Measurements from ENCODE around the gene SPNS3.

Gene SPNS3

GRCh38 chr17:4438162-4438944 is 4.6 kb downstream of the SPNS3 start:
- Histone ChIP-seq H3K79me2 (ENCODE audit: control insufficient read depth, low read length) (peaks cover 5% of the 10 kb centered on the region; the same call in 1 of the 2 replicates), H3K4me1 (ENCODE audit: control insufficient read depth, low read length) (peaks cover 51% of the 10 kb centered on the region), H3K27ac (ENCODE audit: low read depth, low read length) (peak overlapping the region; percentile 11; the same call in 1 of the 2 replicates), H4K20me1 (ENCODE audit: control insufficient read depth, insufficient read depth, low read depth, low read length) (no peaks in the 10 kb centered on the region), H3K27me3 (ENCODE audit: control insufficient read depth, low read length) (no peaks in the 10 kb centered on the region), H3K9me2 (replicated peaks; ENCODE audit: control insufficient read depth, low read length) (no peaks in the 10 kb centered on the region), H3K4me2 (ENCODE audit: low read length) (peak overlapping the region; percentile 84), H3F3A (ENCODE audit: control insufficient read depth, insufficient read depth) (peaks cover 12% of the 10 kb centered on the region), H3K4me3 (ENCODE audit: low read length) (peak overlapping the region; percentile 22), H3K36me3 (ENCODE audit: control insufficient read depth, low read length) (no peaks in the 10 kb centered on the region), H3K9me3 (ENCODE audit: control insufficient read depth, insufficient read depth, low read length) (no peaks in the 10 kb centered on the region)
- TF ChIP-seq EZH2phosphoT487 (IDR thresholded peaks at IDR 0.05; ENCODE audit: borderline replicate concordance, low read length) (no peak), CTCF (IDR thresholded peaks at IDR 0.05; ENCODE audit: low read depth, low read length, poor library complexity, severe bottlenecking) (no peak)

DNA sequence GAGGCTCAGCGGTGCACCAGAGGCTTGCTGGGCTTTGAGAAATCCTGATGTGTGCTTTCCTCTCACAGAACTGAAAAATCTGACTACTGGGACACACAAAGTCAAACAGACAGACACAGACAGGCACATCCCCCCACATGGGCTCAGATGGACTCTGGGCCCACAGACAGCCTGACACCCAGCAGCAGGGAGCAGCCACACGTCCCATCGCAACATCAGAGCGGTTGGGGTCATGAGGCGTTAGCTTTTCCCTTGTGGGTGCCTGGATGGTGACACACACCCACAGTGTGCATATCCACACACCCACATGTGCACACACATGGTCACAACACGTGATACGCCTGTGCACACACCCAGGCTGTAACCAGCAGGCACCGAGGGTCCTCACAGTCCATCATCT is 6.3 kb downstream of the SPNS3 start:
- peaks cover 37% of the 10 kb centered on the region for H3K4me1 ChIP-seq (ENCODE audit: control insufficient read depth, low read length)
- H3K9me2 ChIP-seq (replicated peaks; ENCODE audit: control insufficient read depth, low read length) = no peaks in the 10 kb centered on the region
- H3K4me2 ChIP-seq (ENCODE audit: low read length) = no peak overlapping the region
- no peaks in the 10 kb centered on the region for H3K9me3 ChIP-seq (ENCODE audit: control insufficient read depth, insufficient read depth, low read length)
- H3F3A ChIP-seq (ENCODE audit: control insufficient read depth, insufficient read depth) = peaks cover 14% of the 10 kb centered on the region
- no peak overlapping the region for H3K27ac ChIP-seq (ENCODE audit: low read depth, low read length)
- no peaks in the 10 kb centered on the region for H3K36me3 ChIP-seq (ENCODE audit: control insufficient read depth, low read length)
- peaks cover 5% of the 10 kb centered on the region; the same call in 1 of the 2 replicates for H3K79me2 ChIP-seq (ENCODE audit: control insufficient read depth, low read length)
- no peak overlapping the region for H3K4me3 ChIP-seq (ENCODE audit: low read length)
- H3K27me3 ChIP-seq (ENCODE audit: control insufficient read depth, low read length) = no peaks in the 10 kb centered on the region
- H4K20me1 ChIP-seq (ENCODE audit: control insufficient read depth, insufficient read depth, low read depth, low read length) = no peaks in the 10 kb centered on the region
- TF ChIP-seq CTCF (IDR thresholded peaks at IDR 0.05; ENCODE audit: low read depth, low read length, poor library complexity, severe bottlenecking) (no peak), EZH2phosphoT487 (IDR thresholded peaks at IDR 0.05; ENCODE audit: borderline replicate concordance, low read length) (no peak)

DNA sequence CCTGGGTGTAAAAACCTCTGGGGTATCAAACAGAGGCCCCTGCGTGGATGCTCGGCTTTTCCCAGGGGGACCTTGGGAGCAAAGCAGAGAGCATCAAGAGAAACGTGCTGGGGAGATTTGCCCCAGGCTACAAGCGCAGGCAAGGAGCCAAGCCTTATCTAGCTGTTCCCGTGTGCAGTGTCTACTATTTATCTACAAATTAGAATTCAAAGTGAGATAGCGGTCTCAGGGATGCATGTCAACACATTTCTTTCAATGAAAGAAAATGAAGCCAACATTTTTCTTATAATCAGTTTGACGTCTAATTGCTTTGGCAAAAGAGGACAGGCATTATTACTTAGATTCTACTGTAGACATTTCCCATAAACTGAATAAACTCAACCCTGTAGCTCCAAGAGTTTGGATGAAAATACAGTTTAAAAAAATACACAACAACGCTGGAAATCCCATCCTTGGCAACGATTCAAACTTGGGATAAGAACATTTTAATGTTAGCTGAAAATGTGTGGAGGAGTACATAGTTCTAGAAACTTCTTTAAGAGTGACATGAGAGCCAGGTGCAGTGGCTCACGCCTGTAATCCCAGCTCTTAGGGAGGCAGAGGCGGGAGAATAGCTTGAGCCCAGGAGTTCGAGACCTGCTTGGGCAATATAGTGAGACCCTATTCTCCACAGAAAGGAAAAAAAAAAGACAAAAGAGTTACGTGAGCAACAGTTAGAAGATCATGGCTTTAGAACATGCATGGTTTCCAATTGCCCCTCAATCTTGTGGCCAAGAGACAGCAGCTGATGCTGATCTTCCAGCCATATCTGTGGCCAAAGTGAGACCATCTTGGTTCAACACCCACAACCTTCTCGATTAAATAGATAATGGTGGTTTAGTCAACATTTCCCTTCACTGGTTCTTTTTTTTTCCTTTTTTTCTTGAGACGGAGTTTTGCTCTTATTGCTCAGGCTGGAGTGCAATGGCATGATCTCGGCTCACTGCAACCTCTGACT is 7.2 kb downstream of the SPNS3 start:
- H4K20me1 ChIP-seq (ENCODE audit: control insufficient read depth, insufficient read depth, low read depth, low read length) = no peaks in the 10 kb centered on the region
- no peaks in the 10 kb centered on the region for H3K27me3 ChIP-seq (ENCODE audit: control insufficient read depth, low read length)
- no peak for TF ChIP-seq CTCF (IDR thresholded peaks at IDR 0.05; ENCODE audit: low read depth, low read length, poor library complexity, severe bottlenecking)
- no peak for TF ChIP-seq EZH2phosphoT487 (IDR thresholded peaks at IDR 0.05; ENCODE audit: borderline replicate concordance, low read length)
- no peak overlapping the region for H3K4me2 ChIP-seq (ENCODE audit: low read length)
- H3K9me3 ChIP-seq (ENCODE audit: control insufficient read depth, insufficient read depth, low read length) = no peaks in the 10 kb centered on the region
- H3K4me3 ChIP-seq (ENCODE audit: low read length) = no peak overlapping the region
- H3F3A ChIP-seq (ENCODE audit: control insufficient read depth, insufficient read depth) = peaks cover 14% of the 10 kb centered on the region
- H3K4me1 ChIP-seq (ENCODE audit: control insufficient read depth, low read length) = peaks cover 30% of the 10 kb centered on the region
- H3K36me3 ChIP-seq (ENCODE audit: control insufficient read depth, low read length) = no peaks in the 10 kb centered on the region
- no peaks in the 10 kb centered on the region for H3K9me2 ChIP-seq (replicated peaks; ENCODE audit: control insufficient read depth, low read length)
- H3K27ac ChIP-seq (ENCODE audit: low read depth, low read length) = no peak overlapping the region
- H3K79me2 ChIP-seq (ENCODE audit: control insufficient read depth, low read length) = peaks cover 5% of the 10 kb centered on the region; the same call in 1 of the 2 replicates

Data from DOHH2 (cell line).